ENCODE results near the gene PSEN1. TPM values are rescaled to one million over a fixed set of nuclear protein-coding genes. Genes with fewer than 3 reads are reported as not detected.

The PSEN1 gene
- total RNA-seq, 1 donor from 2014 or later, result 58.6 TPM

- Mint-ChIP-seq H3K27me3 (ENCODE audit: low read depth) (no peaks in the 10 kb centered on the region), H3K36me3 (ENCODE audit: low read depth) (no peaks in the 10 kb centered on the region), H3K4me3 (ENCODE audit: unreplicated experiment) (no peak overlapping the region), H3K9me3 (ENCODE audit: low read depth) (no peaks in the 10 kb centered on the region), H3K4me1 (ENCODE audit: low read depth) (peaks cover 49% of the 10 kb centered on the region), H3K27ac (ENCODE audit: unreplicated experiment) (no peak overlapping the region)
- TF ChIP-seq CTCF (IDR thresholded peaks at IDR 0.05), result no peak
- no peak for DNase-seq (ENCODE audit: low spot score)
These were observed 6.7 kb downstream of the PSEN1 start for GRCh38 chr14:73143003-73143402.

GRCh38 chr14:73143617-73144016 is 7.3 kb downstream of the PSEN1 start:
- TF ChIP-seq CTCF (IDR thresholded peaks at IDR 0.05), result no peak
- no peak for DNase-seq (ENCODE audit: low spot score)
- no peaks in the 10 kb centered on the region for H3K36me3 Mint-ChIP-seq (ENCODE audit: low read depth)
- H3K9me3 Mint-ChIP-seq (ENCODE audit: low read depth), result no peaks in the 10 kb centered on the region
- no peaks in the 10 kb centered on the region for H3K27me3 Mint-ChIP-seq (ENCODE audit: low read depth)
- H3K27ac Mint-ChIP-seq (ENCODE audit: unreplicated experiment), result peak overlapping the region; percentile 1
- peaks cover 53% of the 10 kb centered on the region for H3K4me1 Mint-ChIP-seq (ENCODE audit: low read depth)
- no peak overlapping the region for H3K4me3 Mint-ChIP-seq (ENCODE audit: unreplicated experiment)

GRCh38 chr14:73145371-73145770 is 9.1 kb downstream of the PSEN1 start:
- Mint-ChIP-seq H3K27ac (ENCODE audit: unreplicated experiment) (no peak overlapping the region), H3K9me3 (ENCODE audit: low read depth) (no peaks in the 10 kb centered on the region), H3K36me3 (ENCODE audit: low read depth) (peaks cover 2% of the 10 kb centered on the region), H3K27me3 (ENCODE audit: low read depth) (no peaks in the 10 kb centered on the region), H3K4me3 (ENCODE audit: unreplicated experiment) (no peak overlapping the region), H3K4me1 (ENCODE audit: low read depth) (peaks cover 50% of the 10 kb centered on the region)
- no peak for TF ChIP-seq CTCF (IDR thresholded peaks at IDR 0.05)
- DNase-seq (ENCODE audit: low spot score), result no peak

- Mint-ChIP-seq H3K4me3 (ENCODE audit: unreplicated experiment) (no peak overlapping the region), H3K27me3 (ENCODE audit: low read depth) (no peaks in the 10 kb centered on the region), H3K27ac (ENCODE audit: unreplicated experiment) (peak overlapping the region; percentile 50), H3K36me3 (ENCODE audit: low read depth) (peaks cover 2% of the 10 kb centered on the region), H3K9me3 (ENCODE audit: low read depth) (no peaks in the 10 kb centered on the region), H3K4me1 (ENCODE audit: low read depth) (peaks cover 44% of the 10 kb centered on the region)
- DNase-seq (ENCODE audit: low spot score), result no peak
- no peak for TF ChIP-seq CTCF (IDR thresholded peaks at IDR 0.05)
These were observed 9.8 kb downstream of the PSEN1 start for GRCh38 chr14:73146111-73146510.

GRCh38 chr14:73149753-73150152 is 13.4 kb downstream of the PSEN1 start:
- H3K9me3 Mint-ChIP-seq (ENCODE audit: low read depth), result no peaks in the 10 kb centered on the region
- no peak overlapping the region for H3K4me3 Mint-ChIP-seq (ENCODE audit: unreplicated experiment)
- no peak for DNase-seq (ENCODE audit: low spot score)
- TF ChIP-seq CTCF (IDR thresholded peaks at IDR 0.05), result no peak
- H3K36me3 Mint-ChIP-seq (ENCODE audit: low read depth), result peaks cover 2% of the 10 kb centered on the region
- H3K27me3 Mint-ChIP-seq (ENCODE audit: low read depth), result no peaks in the 10 kb centered on the region
- H3K4me1 Mint-ChIP-seq (ENCODE audit: low read depth), result peaks cover 38% of the 10 kb centered on the region
- no peak overlapping the region for H3K27ac Mint-ChIP-seq (ENCODE audit: unreplicated experiment)
